GM13977 (cell line): ENCODE data around the gene AFM.

Source experiments
- DNase-seq: peaks from one replicate; pipeline ENCODE4 v3.0.0; 2012; ENCODE audit warnings: low spot score
- in situ Hi-C: fragments of 300-500 bp; cut with MboI; formaldehyde crosslinking; loops from one replicate; pipeline ENCODE4 v1.12.0; 2022; ENCODE audit warnings: low sequenced_read_pairs, low pct_unique_long_range_greater_than_20kb, mixed read lengths, inconsistent platforms; ENCODE audit not compliant: unreplicated experiment
- TF ChIP-seq, protein P1 (sequence below): IDR thresholded peaks from 2 replicates; pipeline ENCODE4 v1.5.1; 2012; ENCODE audit warnings: mild to moderate bottlenecking, control low read depth; ENCODE audit not compliant: insufficient read depth; ENCODE audit errors: extremely low read depth, missing control alignments

The AFM gene

GRCh38 chr4:73481358-73481757 lies at the start of gene AFM:
TSS of gene AFM (plus strand) at chr4:73481745. CDS start at chr4:73481776, 31 bp downstream.
- in situ Hi-C loops = no loop called here
- no peak for DNase-seq
- TF ChIP-seq, protein P1, sequence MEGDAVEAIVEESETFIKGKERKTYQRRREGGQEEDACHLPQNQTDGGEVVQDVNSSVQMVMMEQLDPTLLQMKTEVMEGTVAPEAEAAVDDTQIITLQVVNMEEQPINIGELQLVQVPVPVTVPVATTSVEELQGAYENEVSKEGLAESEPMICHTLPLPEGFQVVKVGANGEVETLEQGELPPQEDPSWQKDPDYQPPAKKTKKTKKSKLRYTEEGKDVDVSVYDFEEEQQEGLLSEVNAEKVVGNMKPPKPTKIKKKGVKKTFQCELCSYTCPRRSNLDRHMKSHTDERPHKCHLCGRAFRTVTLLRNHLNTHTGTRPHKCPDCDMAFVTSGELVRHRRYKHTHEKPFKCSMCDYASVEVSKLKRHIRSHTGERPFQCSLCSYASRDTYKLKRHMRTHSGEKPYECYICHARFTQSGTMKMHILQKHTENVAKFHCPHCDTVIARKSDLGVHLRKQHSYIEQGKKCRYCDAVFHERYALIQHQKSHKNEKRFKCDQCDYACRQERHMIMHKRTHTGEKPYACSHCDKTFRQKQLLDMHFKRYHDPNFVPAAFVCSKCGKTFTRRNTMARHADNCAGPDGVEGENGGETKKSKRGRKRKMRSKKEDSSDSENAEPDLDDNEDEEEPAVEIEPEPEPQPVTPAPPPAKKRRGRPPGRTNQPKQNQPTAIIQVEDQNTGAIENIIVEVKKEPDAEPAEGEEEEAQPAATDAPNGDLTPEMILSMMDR = no peak

- TF ChIP-seq, protein P1 = no peak
- DNase-seq = no peak
- in situ Hi-C loops = no loop called here
Measured at GRCh38 chr4:73431813-73432168, 49.8 kb upstream of the AFM start.

DNA sequence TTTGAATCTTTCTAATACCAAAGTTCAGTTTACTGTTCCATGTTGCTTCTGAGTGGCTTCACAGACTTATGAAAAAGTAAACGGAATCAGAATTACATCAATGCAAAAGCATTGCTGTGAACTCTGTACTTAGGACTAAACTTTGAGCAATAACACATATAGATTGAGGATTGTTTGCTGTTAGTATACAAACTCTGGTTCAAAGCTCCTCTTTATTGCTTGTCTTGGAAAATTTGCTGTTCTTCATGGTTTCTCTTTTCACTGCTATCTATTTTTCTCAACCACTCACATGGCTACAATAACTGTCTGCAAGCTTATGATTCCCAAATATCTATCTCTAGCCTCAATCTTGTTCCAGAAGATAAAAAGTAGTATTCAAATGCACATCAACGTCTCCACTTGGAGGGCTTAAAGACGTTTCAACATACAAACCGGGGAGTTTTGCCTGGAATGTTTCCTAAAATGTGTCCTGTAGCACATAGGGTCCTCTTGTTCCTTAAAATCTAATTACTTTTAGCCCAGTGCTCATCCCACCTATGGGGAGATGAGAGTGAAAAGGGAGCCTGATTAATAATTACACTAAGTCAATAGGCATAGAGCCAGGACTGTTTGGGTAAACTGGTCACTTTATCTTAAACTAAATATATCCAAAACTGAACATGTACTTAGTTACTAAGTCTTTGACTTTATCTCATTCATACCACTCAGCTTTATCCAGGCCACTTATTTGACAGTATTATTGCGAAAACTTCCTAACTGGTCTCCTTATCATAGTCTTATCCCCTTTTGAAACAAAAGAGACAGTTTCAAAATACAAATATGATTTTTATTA lies 49.2 kb upstream of the AFM start:
- TF ChIP-seq, protein P1 = no peak
- in situ Hi-C loops = no loop called here
- DNase-seq = no peak

- DNase-seq = no peak
- in situ Hi-C loops = no loop called here
- TF ChIP-seq, protein P1 = no peak
Measured at GRCh38 chr4:73433140-73433539, 48.4 kb upstream of the AFM start.

GRCh38 chr4:73434311-73434710 lies 47.2 kb upstream of the AFM start:
- TF ChIP-seq, protein P1 = peak; percentile 40
- DNase-seq = peak; percentile 6
- in situ Hi-C loops = no loop called here

- TF ChIP-seq, protein P1 = no peak
- in situ Hi-C loops = no loop called here
- DNase-seq = no peak
Measured at GRCh38 chr4:73435984-73436383, 45.6 kb upstream of the AFM start, which contains the start of gene AFP. TSS of gene AFP (plus strand) at chr4:73436221. CDS start at chr4:73436263, 42 bp downstream.
